ENCODE data around the gene HSD11B2.

The HSD11B2 gene

DNA sequence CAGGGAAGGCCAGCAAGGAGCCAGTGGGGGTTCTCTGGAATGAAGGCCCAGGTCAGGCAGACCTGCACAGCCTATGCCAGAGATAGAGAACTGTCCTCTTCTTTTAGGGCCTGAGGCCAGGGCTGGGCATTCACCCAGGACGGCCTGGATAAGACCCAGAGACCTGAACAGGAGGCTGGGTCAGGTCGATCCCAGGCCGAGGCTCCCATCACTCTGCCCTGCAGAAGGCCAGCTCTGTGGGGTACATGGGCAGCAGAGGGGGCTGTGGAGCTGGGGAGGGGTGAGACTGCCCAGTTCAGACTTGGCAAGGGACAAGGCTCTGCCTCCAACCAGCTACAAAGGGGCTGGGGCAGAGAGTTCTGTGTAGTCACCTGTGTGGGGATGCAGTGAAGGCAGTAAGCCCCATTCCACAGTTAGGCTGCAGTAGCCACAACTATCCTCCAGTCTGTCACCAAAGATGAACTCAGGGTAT, 14.6 kb downstream of the HSD11B2 start:
- Histone ChIP-seq H3K4me1 (ENCODE audit: control insufficient read depth in 1 of 2, insufficient read depth in 1 of 2, low read depth in 1 of 2, low read length in 1 of 2) (no peaks in the 10 kb centered on the region), H3K36me3 (peaks cover 100% of the 10 kb centered on the region), H3K27me3 (no peaks in the 10 kb centered on the region), H3K9me3 (no peaks in the 10 kb centered on the region), H3K4me3 (ENCODE audit: low read depth in 1 of 2, low read length in 1 of 2) (no peak overlapping the region), H3K27ac (no peak overlapping the region)
- TF ChIP-seq, protein P1, sequence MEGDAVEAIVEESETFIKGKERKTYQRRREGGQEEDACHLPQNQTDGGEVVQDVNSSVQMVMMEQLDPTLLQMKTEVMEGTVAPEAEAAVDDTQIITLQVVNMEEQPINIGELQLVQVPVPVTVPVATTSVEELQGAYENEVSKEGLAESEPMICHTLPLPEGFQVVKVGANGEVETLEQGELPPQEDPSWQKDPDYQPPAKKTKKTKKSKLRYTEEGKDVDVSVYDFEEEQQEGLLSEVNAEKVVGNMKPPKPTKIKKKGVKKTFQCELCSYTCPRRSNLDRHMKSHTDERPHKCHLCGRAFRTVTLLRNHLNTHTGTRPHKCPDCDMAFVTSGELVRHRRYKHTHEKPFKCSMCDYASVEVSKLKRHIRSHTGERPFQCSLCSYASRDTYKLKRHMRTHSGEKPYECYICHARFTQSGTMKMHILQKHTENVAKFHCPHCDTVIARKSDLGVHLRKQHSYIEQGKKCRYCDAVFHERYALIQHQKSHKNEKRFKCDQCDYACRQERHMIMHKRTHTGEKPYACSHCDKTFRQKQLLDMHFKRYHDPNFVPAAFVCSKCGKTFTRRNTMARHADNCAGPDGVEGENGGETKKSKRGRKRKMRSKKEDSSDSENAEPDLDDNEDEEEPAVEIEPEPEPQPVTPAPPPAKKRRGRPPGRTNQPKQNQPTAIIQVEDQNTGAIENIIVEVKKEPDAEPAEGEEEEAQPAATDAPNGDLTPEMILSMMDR (IDR thresholded peaks at IDR 0.05) = no peak

DNA sequence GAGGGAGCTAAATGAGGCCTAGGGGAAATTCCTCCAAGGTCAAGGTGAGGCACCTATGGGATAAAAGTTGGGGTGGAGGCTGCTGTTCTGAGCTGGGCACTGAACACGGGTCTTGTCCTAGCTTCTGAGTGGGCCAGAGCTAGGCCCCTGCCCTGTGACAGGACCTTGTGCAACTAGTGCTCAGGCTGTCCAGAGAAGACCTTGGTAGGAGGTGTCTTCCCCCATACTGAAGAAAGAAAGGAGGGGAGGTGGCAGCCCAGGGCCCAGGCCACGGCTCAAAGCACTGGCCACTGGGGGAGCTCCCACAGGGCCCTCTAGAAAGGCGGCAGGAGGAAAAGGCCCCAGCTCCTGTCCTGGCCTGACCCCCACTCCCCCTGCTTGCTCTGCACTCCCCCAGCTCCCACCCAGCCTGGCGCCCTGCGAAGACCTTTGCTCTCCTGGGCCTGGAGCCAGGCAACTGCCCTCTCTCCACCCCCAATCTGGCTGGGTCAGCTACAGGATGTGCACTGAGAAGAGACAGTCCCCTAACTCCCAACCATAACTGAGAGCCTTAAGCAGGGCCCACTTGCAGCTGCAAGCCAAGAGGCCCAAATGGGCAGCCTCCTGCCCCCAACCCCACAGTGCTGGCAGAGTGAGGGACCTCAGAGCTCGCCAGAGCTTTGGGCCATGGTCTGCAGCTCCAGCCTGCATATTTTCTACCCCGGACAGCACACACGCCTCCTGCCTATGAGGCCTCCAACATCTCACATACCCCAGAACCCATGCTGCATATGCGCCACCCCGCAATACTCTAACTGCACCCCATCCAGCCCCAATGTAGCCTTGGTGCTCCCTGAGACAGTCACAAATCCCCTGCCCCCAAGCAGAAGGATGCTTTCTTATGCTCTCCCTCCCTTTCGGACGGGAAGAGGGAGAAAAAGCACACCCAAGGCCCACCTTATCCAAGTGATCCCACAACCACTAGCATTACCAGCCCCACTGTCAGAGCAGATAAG, 15.3 kb downstream of the HSD11B2 start:
- TF ChIP-seq, protein P1 (IDR thresholded peaks at IDR 0.05) = no peak
- no peak overlapping the region for H3K27ac ChIP-seq
- no peaks in the 10 kb centered on the region for H3K9me3 ChIP-seq
- no peak overlapping the region for H3K4me3 ChIP-seq (ENCODE audit: low read depth in 1 of 2, low read length in 1 of 2)
- H3K4me1 ChIP-seq (ENCODE audit: control insufficient read depth in 1 of 2, insufficient read depth in 1 of 2, low read depth in 1 of 2, low read length in 1 of 2) = no peaks in the 10 kb centered on the region
- peaks cover 100% of the 10 kb centered on the region for H3K36me3 ChIP-seq
- H3K27me3 ChIP-seq = no peaks in the 10 kb centered on the region

DNA sequence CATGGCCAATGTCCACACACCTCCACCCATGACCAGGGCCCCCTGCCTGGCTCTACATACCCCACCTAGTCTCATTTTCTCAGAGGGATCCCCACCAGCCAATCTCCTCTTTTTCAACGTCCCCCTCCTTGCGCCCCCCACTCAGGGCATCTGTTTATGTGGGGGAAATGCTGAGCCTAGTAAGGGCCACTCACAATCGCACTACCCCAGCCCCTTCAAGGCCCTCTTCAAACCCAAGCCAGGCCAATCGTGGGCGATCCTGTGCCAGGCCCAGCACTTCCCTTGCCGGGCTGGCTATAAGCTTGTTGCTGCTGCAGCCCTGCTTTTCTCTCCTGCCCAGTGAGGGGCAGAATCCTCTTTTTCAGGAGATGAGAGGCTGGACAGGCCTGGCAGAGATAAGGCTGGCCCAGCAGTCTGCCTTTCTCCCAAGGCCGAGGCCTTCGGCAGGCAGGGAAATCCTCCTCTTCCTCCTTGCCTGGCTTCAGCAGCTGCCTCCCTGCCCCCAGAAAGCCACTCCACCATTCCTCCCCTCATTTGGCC, 16.1 kb downstream of the HSD11B2 start:
- TF ChIP-seq, protein P1 (IDR thresholded peaks at IDR 0.05) = no peak
- H3K27ac ChIP-seq = no peak overlapping the region
- H3K36me3 ChIP-seq = peaks cover 100% of the 10 kb centered on the region
- no peaks in the 10 kb centered on the region for H3K27me3 ChIP-seq
- H3K4me3 ChIP-seq (ENCODE audit: low read depth in 1 of 2, low read length in 1 of 2) = no peak overlapping the region
- H3K4me1 ChIP-seq (ENCODE audit: control insufficient read depth in 1 of 2, insufficient read depth in 1 of 2, low read depth in 1 of 2, low read length in 1 of 2) = no peaks in the 10 kb centered on the region
- no peaks in the 10 kb centered on the region for H3K9me3 ChIP-seq

DNA sequence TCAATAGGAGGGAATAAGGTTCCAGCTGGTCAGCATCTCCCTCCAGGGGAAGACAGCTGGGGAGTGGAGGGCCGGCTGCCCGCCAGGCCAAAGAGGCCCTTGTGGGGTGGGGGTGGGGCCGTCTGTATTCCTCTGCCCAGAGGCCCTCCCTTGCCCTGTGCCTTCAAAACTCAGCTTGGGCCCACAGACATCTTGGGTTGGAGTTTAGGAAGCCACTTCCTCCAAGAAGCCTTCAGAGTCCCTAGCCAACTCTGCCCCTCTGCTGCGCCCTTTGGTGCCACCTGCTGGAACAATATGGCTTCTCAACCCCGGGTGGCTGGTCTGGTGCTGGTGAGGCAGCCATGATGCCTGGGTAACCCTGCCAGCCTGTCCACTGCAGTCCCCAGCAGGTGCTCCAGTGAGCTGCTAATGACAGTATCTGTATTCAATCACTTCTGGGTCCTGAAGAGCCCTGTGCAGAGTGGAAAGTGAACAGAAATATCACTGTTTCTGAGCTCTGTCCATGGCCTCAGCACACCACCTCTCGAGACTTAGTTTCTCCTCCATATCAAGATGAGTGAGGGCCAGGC, 16.7 kb downstream of the HSD11B2 start:
- TF ChIP-seq, protein P1 (IDR thresholded peaks at IDR 0.05) = peak; percentile 42
- Histone ChIP-seq H3K27me3 (no peaks in the 10 kb centered on the region), H3K27ac (no peak overlapping the region), H3K4me3 (ENCODE audit: low read depth in 1 of 2, low read length in 1 of 2) (no peak overlapping the region), H3K9me3 (no peaks in the 10 kb centered on the region), H3K4me1 (ENCODE audit: control insufficient read depth in 1 of 2, insufficient read depth in 1 of 2, low read depth in 1 of 2, low read length in 1 of 2) (no peaks in the 10 kb centered on the region), H3K36me3 (peaks cover 100% of the 10 kb centered on the region)

DNA sequence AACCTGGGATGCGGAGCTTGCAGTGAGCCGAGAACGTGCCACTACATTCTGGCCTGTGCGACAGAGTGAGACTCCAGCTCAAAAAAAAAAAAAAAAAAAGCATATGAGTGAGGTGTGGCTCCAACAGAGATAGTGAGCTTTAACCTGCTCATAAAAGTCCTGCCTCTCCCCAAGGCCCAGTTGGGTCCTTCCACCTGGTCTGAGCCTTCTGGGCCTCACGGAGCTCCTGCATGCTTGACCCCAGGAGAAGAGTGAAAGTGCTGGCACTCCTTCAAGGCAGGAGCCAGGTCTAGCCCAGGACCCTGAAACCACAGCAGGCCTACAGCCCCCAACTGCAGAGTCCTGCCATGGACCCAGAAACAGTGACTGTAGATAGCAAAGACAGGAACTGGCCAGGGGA, 17.7 kb downstream of the HSD11B2 start:
- Histone ChIP-seq H3K27ac (no peak overlapping the region), H3K4me3 (ENCODE audit: low read depth in 1 of 2, low read length in 1 of 2) (no peak overlapping the region), H3K9me3 (no peaks in the 10 kb centered on the region), H3K36me3 (peaks cover 100% of the 10 kb centered on the region), H3K4me1 (ENCODE audit: control insufficient read depth in 1 of 2, insufficient read depth in 1 of 2, low read depth in 1 of 2, low read length in 1 of 2) (no peaks in the 10 kb centered on the region), H3K27me3 (no peaks in the 10 kb centered on the region)
- TF ChIP-seq, protein P1 (IDR thresholded peaks at IDR 0.05) = no peak

Measured in neutrophil (primary cell).